ENCODE data around the gene PLEKHG4B.

DNA sequence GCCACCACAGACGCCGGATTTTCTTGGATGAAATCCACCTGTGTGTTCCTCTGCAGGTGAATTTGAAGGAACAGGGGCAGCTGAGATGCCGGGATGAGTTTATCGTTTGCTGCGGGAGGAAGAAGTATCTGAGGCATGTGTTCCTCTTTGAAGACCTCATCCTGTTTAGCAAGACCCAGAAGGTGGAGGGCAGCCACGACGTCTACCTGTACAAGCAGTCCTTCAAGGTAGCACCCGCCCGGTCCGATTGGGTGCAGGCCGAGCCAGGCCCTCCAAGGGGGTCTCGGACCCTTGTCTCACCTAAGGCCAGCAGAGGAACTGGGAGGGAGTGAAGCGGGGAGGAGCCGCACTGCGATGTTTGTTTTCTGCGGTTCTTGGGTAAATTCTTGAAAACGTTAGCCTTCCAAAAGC, 80.9 kb downstream of the PLEKHG4B start:
- TF ChIP-seq POLR2A (IDR thresholded peaks at IDR 0.05; ENCODE audit: borderline replicate concordance, extremely low read depth, insufficient read depth, insufficient read length) (no peak), RAD21 (IDR thresholded peaks at IDR 0.05; ENCODE audit: low read depth) (no peak), YY1 (IDR thresholded peaks at IDR 0.05; ENCODE audit: extremely low read depth, insufficient replicate concordance, low read depth, low read length) (no peak), EZH2phosphoT487 (IDR thresholded peaks at IDR 0.05; ENCODE audit: borderline replicate concordance) (no peak), EZH2 (IDR thresholded peaks at IDR 0.05) (no peak), ELF1 (IDR thresholded peaks at IDR 0.05; ENCODE audit: borderline replicate concordance, low read depth) (no peak), SIN3A (IDR thresholded peaks at IDR 0.05; ENCODE audit: low read depth) (no peak), POLR2AphosphoS5 (IDR thresholded peaks at IDR 0.05; ENCODE audit: low read depth, low read length) (no peak)
- TF ChIP-seq, protein P1, sequence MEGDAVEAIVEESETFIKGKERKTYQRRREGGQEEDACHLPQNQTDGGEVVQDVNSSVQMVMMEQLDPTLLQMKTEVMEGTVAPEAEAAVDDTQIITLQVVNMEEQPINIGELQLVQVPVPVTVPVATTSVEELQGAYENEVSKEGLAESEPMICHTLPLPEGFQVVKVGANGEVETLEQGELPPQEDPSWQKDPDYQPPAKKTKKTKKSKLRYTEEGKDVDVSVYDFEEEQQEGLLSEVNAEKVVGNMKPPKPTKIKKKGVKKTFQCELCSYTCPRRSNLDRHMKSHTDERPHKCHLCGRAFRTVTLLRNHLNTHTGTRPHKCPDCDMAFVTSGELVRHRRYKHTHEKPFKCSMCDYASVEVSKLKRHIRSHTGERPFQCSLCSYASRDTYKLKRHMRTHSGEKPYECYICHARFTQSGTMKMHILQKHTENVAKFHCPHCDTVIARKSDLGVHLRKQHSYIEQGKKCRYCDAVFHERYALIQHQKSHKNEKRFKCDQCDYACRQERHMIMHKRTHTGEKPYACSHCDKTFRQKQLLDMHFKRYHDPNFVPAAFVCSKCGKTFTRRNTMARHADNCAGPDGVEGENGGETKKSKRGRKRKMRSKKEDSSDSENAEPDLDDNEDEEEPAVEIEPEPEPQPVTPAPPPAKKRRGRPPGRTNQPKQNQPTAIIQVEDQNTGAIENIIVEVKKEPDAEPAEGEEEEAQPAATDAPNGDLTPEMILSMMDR (IDR thresholded peaks at IDR 0.05 in 2 of 3, conservative IDR thresholded peaks at IDR 0.05 in 1 of 3; ENCODE audit: borderline replicate concordance in 1 of 3, insufficient read depth in 1 of 3, low read depth in 2 of 3, low read length in 2 of 3), result no peak
- TF ChIP-seq, protein P2, sequence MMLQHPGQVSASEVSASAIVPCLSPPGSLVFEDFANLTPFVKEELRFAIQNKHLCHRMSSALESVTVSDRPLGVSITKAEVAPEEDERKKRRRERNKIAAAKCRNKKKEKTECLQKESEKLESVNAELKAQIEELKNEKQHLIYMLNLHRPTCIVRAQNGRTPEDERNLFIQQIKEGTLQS (IDR thresholded peaks at IDR 0.05), result no peak
- TF ChIP-seq, protein P3, sequence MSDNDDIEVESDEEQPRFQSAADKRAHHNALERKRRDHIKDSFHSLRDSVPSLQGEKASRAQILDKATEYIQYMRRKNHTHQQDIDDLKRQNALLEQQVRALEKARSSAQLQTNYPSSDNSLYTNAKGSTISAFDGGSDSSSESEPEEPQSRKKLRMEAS (IDR thresholded peaks at IDR 0.05), result no peak
- TF ChIP-seq, protein P4, sequence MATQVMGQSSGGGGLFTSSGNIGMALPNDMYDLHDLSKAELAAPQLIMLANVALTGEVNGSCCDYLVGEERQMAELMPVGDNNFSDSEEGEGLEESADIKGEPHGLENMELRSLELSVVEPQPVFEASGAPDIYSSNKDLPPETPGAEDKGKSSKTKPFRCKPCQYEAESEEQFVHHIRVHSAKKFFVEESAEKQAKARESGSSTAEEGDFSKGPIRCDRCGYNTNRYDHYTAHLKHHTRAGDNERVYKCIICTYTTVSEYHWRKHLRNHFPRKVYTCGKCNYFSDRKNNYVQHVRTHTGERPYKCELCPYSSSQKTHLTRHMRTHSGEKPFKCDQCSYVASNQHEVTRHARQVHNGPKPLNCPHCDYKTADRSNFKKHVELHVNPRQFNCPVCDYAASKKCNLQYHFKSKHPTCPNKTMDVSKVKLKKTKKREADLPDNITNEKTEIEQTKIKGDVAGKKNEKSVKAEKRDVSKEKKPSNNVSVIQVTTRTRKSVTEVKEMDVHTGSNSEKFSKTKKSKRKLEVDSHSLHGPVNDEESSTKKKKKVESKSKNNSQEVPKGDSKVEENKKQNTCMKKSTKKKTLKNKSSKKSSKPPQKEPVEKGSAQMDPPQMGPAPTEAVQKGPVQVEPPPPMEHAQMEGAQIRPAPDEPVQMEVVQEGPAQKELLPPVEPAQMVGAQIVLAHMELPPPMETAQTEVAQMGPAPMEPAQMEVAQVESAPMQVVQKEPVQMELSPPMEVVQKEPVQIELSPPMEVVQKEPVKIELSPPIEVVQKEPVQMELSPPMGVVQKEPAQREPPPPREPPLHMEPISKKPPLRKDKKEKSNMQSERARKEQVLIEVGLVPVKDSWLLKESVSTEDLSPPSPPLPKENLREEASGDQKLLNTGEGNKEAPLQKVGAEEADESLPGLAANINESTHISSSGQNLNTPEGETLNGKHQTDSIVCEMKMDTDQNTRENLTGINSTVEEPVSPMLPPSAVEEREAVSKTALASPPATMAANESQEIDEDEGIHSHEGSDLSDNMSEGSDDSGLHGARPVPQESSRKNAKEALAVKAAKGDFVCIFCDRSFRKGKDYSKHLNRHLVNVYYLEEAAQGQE (IDR thresholded peaks at IDR 0.05; ENCODE audit: low read depth), result no peak

Measured in HCT116 (cell line).